Embryonic facial prominence (tissue), 1 donor: ENCODE data around the gene RIMKLA.

ENCODE experiments used
- DNase-seq: peaks from one replicate; pipeline ENCODE4 v3.0.0-alpha.2; 2016; ENCODE audit errors: extremely low spot score

The RIMKLA gene, protein sequence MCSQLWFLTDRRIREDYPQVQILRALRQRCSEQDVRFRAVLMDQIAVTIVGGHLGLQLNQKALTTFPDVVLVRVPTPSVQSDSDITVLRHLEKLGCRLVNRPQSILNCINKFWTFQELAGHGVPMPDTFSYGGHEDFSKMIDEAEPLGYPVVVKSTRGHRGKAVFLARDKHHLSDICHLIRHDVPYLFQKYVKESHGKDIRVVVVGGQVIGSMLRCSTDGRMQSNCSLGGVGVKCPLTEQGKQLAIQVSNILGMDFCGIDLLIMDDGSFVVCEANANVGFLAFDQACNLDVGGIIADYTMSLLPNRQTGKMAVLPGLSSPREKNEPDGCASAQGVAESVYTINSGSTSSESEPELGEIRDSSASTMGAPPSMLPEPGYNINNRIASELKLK

DNA sequence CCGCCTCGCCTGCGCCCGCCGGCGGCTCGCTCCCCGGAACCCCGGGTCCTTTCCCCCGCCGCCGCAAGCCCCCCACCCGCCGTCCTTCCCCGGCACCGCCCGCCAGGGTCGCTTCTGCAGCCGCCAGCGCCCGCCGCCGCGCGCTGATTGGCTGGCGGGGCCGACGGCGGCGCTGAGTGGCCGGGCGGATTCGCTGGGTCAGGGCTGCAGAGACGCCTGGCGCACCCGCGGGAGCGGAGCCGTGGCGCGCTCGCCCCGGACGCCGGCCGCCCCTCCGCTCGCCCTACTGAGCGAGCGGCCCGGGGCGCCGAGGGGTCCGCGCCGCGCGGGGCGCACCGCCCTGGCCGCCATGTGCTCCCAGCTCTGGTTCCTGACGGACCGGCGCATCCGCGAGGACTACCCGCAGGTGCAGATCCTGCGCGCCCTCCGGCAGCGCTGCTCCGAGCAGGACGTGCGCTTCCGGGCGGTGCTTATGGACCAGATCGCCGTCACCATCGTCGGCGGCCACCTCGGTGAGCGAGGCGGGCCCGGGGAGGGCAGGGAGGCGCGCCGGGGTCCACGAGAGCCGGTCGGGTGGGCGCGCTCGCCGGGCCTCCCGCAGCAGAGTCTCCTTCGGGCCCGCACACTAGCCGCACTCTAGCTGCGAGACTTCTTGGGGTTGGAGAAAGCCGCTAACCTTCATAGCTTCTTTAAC lies at the start of gene RIMKLA:
Gene RIMKLA (plus strand): TSS at position 207 of the 694 bp plus-strand sequence. CDS start 143 bp downstream, at position 350.
- DNase-seq = no peak

- DNase-seq = no peak
Measured at GRCh38 chr1:42332877-42333276, 47.7 kb upstream of the RIMKLA start.

DNA sequence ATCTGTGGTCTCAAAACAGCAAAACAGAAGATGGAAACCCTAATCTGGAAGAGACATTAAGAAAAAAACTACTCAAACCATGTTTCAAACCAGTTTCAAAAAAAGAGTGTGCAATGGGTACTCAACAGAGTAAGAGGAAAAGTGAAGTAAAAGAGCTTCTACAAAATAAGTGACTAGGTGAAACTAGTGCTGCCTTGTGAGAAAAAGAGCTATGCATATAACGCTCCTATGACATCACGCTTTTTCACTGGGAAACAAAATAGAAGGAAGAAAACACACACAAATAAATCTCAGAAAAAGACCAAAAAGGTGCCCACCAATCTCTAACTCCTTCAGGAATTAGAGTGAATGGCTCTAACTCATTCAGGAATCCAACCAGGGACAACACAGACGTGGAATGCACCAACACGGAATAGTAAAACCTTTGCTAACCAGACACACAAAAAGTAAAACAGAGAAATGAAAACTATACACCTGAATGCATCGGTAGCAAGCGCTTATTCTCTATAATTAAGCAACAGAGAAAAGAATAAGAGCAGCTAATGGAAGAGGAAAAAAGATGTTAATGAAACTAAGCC lies 46.8 kb upstream of the RIMKLA start:
- DNase-seq = no peak

DNA sequence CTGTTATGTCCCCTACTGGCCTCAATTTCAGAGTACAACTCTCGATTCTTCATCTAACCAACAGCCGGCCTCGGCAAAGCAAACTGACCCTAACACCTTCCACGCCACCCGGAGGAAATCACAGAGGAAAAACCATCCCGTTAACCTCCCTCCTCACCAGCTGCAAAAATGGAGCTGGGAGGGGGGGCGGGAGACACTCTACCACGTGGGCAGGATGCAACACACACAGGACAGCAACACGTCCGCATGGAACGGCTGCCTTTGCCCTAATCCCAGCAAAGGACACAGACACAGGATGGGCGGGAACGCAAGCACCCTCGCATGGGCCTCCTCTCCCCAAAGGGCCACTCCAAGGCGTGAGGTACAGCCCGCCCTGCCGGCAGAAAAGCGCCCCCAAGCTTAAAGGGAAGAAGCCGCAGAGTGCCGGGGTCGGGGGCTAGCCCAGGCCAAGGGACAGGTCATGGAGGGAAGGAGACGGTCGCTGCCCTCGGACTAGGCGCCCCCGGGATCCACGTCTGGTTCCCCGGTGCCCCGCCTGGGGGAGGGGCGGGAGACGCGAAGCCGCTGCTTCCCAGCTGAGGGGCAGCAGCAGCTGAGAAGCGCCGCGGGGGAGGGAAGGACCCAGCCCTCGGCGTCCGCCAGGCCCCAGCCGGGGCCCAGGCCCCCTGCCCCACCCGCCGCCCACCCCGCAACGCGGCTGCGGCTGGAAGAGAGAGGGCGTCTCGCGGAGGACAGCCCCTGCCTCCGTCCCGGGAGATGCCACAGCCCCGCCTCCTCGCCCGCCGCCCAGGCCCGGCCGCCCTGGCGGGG lies 46.1 kb upstream of the RIMKLA start:
- DNase-seq = no peak

- DNase-seq = peak; percentile 82
Measured at GRCh38 chr1:42335050-42335808, 45.4 kb upstream of the RIMKLA start, which contains the start of gene FOXJ3. TSS of gene FOXJ3 (minus strand) at chr1:42335235. CDS start at chr1:42311093, 24,142 bp downstream.

GRCh38 chr1:42335809-42336518 lies 44.6 kb upstream of the RIMKLA start:
- DNase-seq = no peak

DNA sequence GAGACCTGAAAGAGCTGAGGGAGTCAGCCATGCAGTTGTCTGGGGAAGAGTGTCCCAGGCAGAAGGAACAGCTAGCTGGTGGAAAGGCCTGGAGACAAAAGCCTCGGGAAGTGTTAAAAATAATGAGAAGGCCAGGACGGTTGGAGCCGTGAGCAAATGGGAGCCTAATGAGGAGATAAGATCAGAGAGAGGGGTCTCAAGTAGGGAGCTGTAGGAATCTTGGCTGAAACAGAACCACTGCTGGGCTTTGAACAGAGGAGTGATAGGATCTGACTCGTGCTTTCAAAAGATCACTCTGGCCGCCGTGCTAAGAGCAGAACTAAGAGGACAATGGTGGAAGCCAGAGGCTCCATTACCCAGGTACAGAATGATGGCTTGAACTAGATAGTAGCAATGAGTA lies 43.6 kb upstream of the RIMKLA start:
- no peak for DNase-seq

DNA sequence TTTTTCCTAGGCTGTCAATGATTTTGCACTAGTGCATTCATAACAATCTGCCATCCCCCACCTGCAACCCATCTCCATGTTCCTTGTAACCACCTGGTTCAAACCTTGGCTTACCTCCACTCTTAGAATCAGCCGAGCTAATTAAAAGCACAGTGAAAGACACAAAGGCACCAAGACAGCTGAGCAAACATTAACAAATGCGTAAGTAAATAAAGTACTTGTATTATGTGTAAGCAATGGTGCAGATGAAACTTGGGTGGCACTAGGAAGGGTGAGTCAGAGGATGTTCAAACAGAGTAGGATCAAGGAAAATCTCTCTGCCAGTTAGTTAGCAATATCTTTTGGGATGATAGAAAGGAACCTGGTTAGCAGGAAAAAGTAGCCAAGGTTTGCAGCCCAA lies 40.5 kb upstream of the RIMKLA start:
- no peak for DNase-seq

DNA sequence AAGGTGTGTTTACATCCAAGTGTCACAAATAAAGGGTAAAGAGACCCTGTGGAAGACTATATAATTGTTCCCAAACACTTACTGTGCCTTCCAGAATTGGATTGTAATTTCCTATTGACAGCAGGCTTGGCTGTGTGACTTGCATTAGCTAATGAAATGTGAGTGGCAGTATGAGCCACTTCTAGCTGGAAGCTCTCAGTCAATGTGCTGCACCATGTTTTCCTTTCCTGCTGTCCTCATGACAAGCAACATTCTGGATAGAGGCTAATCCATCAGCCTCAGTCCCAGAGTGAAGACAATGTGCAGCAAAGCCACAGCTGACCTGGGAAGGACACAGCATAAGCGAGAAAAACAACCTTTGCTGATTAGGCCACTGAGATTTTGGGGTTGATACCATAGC lies 39.7 kb upstream of the RIMKLA start:
- no peak for DNase-seq

DNA sequence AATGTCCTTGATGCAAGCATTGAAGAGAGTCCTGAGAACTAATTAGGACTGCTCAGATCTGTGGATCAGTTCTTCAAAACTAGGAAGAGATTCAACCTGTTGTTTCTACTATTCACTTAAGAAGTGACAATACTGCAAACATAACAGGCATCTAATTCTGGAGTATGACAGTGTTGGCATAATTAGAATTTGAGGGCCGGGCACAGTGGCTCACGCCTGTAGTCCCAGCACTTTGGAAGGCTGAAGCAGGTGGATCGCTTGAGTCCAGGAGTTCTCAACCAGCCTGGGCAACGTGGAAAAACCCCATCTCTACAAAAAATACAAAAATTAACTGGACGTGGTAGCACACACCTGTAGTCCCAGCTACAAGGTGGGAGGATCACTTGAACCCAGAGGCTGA lies 37.5 kb upstream of the RIMKLA start:
- DNase-seq = no peak

DNA sequence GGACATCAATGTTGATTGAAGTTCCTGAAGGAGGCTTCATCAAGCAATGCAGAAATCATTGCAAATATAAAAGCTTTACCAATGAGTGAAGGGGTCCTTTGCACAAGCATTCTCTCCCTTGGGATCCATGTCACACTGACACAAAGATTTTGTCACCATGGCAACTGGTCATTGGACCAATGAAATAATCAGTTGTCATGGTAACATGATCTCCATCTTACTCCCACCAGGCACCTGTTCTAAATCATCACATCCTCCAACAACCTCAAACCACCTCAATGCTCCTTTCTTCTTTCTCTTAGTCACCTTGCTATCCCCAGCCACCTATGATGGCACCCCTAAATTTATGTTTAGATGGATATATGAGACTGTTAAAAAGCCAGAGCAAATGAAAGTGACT lies 32.1 kb upstream of the RIMKLA start:
- no peak for DNase-seq

DNA sequence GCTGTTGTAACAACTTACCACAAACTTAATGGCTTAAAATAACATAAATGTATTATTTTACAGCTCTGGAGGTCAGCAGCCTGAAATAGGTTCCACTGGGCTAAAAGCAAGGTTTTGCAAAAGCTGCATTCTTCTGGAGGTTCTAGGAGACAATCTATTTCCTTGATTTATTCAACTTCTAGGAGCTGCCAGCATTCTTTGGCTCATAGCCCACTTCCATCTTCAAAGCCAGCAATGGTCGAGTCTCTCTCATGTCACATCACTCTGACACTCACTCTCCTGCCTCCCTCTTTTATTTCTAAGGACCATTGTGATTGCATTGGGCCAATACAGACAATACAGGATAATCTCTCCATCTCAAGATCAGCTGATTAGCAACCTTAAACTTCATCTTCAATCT lies 30.5 kb upstream of the RIMKLA start:
- DNase-seq = no peak

DNA sequence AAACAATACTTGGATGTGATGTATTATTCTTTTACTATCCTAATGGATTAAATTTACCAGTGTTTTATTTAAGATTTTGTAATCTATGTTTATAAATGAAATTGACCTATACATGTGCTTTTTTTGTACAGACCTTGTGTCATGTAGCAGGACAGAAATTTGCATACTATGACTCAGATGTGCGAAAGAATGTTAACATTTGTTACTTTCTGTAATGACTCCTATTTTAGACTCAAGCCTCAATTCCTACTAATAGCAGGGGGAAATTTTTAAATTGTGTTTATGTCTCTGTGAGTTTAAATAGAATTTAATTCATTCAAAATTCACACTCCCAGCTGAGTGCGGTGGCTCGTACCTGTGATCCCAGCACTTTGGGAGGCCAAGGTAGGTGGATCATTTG lies 21.8 kb upstream of the RIMKLA start:
- DNase-seq = no peak

GRCh38 chr1:42359466-42359865 lies 21.1 kb upstream of the RIMKLA start:
- DNase-seq = no peak

DNA sequence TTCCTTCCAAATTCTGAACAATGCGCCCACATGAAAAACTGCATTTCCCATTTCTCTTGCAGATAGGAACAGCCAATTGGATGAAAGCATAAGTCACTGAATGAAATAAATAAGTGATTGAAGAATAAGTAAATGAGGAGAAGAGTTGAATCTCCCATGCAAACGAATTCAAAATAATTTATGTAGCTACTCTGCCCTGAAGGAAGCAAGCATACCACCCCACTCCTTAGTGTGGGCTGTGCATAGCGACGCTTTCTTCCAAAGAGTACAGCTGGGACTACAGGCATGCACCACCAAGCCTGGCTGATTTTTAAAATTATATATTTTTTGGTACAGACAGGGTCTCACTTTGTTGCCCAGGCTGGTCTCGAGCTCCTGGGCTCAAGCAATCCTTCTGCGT lies 16.5 kb upstream of the RIMKLA start:
- DNase-seq = no peak

DNA sequence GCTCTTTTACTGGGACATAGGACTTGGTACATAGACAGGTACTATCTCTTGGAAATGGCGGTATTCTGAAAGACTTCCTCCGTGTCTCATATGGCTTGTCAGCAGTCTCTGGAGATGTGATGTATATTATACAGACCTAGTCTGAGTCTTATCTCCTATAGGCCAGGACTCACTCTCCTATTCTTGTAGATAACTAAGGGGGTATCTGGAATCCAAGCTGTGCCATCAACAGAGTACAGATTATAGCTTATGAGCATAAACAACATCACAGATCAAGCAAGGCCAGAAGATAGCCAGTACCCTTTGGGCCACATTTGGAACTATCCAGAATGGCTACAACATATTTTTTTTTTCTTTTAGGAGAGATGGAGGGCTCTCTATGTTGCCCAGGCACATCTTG lies 16.1 kb upstream of the RIMKLA start:
- DNase-seq = no peak

DNA sequence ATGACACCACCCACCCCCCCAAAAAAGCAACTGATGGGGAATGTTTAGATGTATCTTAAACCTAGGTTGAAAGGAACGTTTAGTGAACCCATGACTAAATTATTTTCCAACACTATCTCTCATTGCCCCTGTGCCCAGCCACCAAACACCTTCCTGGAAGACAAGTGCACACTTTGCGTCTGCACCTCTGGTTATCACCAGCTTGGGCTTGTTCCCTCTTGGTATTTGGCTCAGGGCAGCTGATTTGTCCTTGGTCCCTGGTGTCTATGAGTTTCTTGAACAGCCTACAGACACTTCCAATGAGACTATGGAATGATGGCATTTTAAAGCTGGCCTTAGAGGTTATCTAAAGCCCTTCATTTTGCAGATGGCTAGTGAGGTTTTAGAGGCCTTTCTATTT lies 15.5 kb upstream of the RIMKLA start:
- DNase-seq = no peak

GRCh38 chr1:42368096-42368795 lies 12.3 kb upstream of the RIMKLA start:
- no peak for DNase-seq

- DNase-seq = no peak
Measured at GRCh38 chr1:42369471-42369870, 11.1 kb upstream of the RIMKLA start.
